Transverse colon (tissue), 4 donors: Measurements from ENCODE around the gene TUBD1. TPM values are rescaled to one million over a fixed set of nuclear protein-coding genes. Genes with fewer than 3 reads are reported as not detected.
"Not testable (repeated sequence)": the region's sequence is repeated elsewhere in the genome, so short reads cannot be mapped to it uniquely, and the experiment has no call there.

Source experiments
- DNase-seq: peaks from one replicate; pipeline ENCODE4 v3.0.0-alpha.2; 2019
- H3K27ac ChIP-seq, 4 donors: fragments of 200-600 bp; sonication (generic); 2 replicates each; pipeline ENCODE4 v1.5.1; 2016 to 2018; ENCODE audit warnings: inconsistent platforms in 4 of 4
- H3K27me3 ChIP-seq: fragments of 200-600 bp; sonication (generic); 2 replicates; pipeline ENCODE4 v1.5.1; 2017; ENCODE audit warnings: inconsistent platforms
- H3K36me3 ChIP-seq, 4 donors: fragments of 200-600 bp; sonication (generic); 2 replicates each; pipeline ENCODE4 v1.5.1; 2017 to 2019; ENCODE audit warnings: inconsistent platforms in 4 of 4
- H3K4me1 ChIP-seq, 4 donors: fragments of 200-600 bp; sonication (generic); 2 replicates each; pipeline ENCODE4 v1.5.1; 2017 to 2020; ENCODE audit warnings: inconsistent platforms in 4 of 4
- H3K4me3 ChIP-seq, 4 donors: fragments of 200-600 bp; sonication (generic); 1 replicate in 1 of 4; 2 replicates in 3 of 4; pipeline versions ENCODE4 v1.5.1 to v1.6.1; 2017 to 2019; ENCODE audit warnings: inconsistent platforms in 4 of 4
- H3K9me3 ChIP-seq, 2 donors: fragments of 200-600 bp; sonication (generic); 2 replicates each; pipeline ENCODE4 v1.5.1; 2017 to 2019; ENCODE audit warnings: inconsistent platforms in 2 of 2
- EP300 ChIP-seq: sonication (generic); formaldehyde crosslinking; IDR thresholded peaks from one replicate; pipeline ENCODE4 v1.6.1; 2017; ENCODE audit warnings: antibody characterized with exemption, low read depth
- POLR2A ChIP-seq: fragments of 450-650 bp; IDR thresholded peaks from one replicate; pipeline ENCODE4 v1.6.1; 2016; ENCODE audit warnings: antibody characterized with exemption, mild to moderate bottlenecking, moderate library complexity
- POLR2AphosphoS5 ChIP-seq, 3 donors: sonication (generic); formaldehyde crosslinking; IDR thresholded peaks; one replicate each; pipeline ENCODE4 v1.6.1; 2016; ENCODE audit warnings: antibody characterized with exemption in 3 of 3
- WGBS, 2 donors: methylation state at CpG; one replicate each; pipeline ENCODE4 v1.1.5; 2018; ENCODE audit warnings: low coverage in 1 of 2; 5-methylcytosine and 5-hydroxymethylcytosine counted together
- in situ Hi-C, 4 donors: fragments of 200-750 bp; cut with MboI; loops; one replicate each; pipeline versions ENCODE4 v1.15.0 to v1.15.1; 2017; ENCODE audit warnings: low sequenced_read_pairs in 3 of 4, low pct_ligation_motif_present in 1 of 4, low pct_unique_long_range_greater_than_20kb in 1 of 4
- intact Hi-C: fragments of 100-400 bp; cut with DNase I; formaldehyde crosslinking; loops from one replicate; pipeline ENCODE4 v1.15.1; 2023; ENCODE audit warnings: low total_unique reads
- total RNA-seq, 4 donors: library from RNA; depleted of rRNA; stranded (reverse); fragments of >200 nt; gene quantifications; one replicate each; pipeline ENCODE4 v1.1.0, GENCODE V29; 2016
- TF ChIP-seq, protein P1 (sequence below), 5 experiments: fragments of 200-600 bp in 3 of 5; fragments of 450-650 bp in 2 of 5; sonication (generic) in 3 of 5; IDR thresholded peaks; 1 replicate in 2 of 5; 2 replicates in 3 of 5; pipeline ENCODE4 v1.5.1; 2016 to 2017; ENCODE audit warnings: antibody characterized with exemption in 5 of 5, inconsistent platforms in 3 of 5, mild to moderate bottlenecking in 2 of 5, moderate library complexity in 1 of 5

TUBD1 gene
- total RNA-seq, 4 donors from 2014 or later, result 0.80 to 13.3 (median 4.1) TPM

GRCh38 chr17:59878624-59879023 lies 14.1 kb downstream of the TUBD1 start:
- WGBS, 2 donors, result 88 to 100% methylated on average over 1 to 3 of the region's 3 CpGs
- in situ Hi-C loops, result no loop called here
- TF ChIP-seq, protein P1, sequence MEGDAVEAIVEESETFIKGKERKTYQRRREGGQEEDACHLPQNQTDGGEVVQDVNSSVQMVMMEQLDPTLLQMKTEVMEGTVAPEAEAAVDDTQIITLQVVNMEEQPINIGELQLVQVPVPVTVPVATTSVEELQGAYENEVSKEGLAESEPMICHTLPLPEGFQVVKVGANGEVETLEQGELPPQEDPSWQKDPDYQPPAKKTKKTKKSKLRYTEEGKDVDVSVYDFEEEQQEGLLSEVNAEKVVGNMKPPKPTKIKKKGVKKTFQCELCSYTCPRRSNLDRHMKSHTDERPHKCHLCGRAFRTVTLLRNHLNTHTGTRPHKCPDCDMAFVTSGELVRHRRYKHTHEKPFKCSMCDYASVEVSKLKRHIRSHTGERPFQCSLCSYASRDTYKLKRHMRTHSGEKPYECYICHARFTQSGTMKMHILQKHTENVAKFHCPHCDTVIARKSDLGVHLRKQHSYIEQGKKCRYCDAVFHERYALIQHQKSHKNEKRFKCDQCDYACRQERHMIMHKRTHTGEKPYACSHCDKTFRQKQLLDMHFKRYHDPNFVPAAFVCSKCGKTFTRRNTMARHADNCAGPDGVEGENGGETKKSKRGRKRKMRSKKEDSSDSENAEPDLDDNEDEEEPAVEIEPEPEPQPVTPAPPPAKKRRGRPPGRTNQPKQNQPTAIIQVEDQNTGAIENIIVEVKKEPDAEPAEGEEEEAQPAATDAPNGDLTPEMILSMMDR (IDR thresholded peaks at IDR 0.05), result no peak
- TF ChIP-seq POLR2AphosphoS5 (IDR thresholded peaks at IDR 0.05), result no peak
- no peak for TF ChIP-seq POLR2A
- TF ChIP-seq EP300, result no peak

DNA sequence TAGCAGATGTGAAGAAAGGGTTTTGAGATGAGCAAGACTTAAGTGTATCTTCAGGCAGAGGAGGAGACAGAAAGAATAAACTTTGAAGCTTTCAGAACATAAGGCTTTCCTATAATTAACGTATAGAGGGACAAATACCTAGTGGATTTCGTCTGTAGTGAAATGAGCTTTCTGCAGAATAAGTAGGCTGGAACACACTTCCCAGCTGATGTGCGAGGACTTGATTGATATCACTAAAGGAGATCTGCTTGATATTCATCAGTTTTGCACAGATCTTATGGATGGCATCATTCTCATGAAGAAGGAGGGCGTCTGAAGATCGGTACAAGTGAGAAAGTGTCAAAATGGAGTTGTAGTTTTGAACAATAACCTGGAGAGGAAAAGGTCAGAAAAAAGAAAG lies 14.8 kb downstream of the TUBD1 start:
- Histone ChIP-seq H3K27me3 (no peaks in the 10 kb centered on the region), H3K36me3 (peaks cover 0 to 57% (median 12%) of the 10 kb centered on the region in 4 donors), H3K4me1 (no peaks in the 10 kb centered on the region), H3K27ac (no peak overlapping the region), H3K4me3 (no peak overlapping the region), H3K9me3 (no peaks in the 10 kb centered on the region)
- DNase-seq, result no peak
- in situ Hi-C loops, result no loop called here
- TF ChIP-seq, protein P1 (IDR thresholded peaks at IDR 0.05), result no peak
- TF ChIP-seq POLR2AphosphoS5 (IDR thresholded peaks at IDR 0.05), result no peak
- no peak for TF ChIP-seq POLR2A
- TF ChIP-seq EP300, result no peak
- WGBS, 2 donors, result 94 to 97% methylated on average over 5 of the region's 5 CpGs
- intact Hi-C loops, result no loop called here

More at GRCh38 chr17:59878624-59879023, 14.1 kb downstream of the TUBD1 start:
- no peak overlapping the region for H3K27ac ChIP-seq
- peaks cover 0 to 61% (median 13%) of the 10 kb centered on the region in 4 donors for H3K36me3 ChIP-seq
- DNase-seq, result no peak
- H3K4me3 ChIP-seq, result no peak overlapping the region
- no peaks in the 10 kb centered on the region for H3K4me1 ChIP-seq
- no peaks in the 10 kb centered on the region for H3K9me3 ChIP-seq
- no peaks in the 10 kb centered on the region for H3K27me3 ChIP-seq
- intact Hi-C loops, result no loop called here

DNA sequence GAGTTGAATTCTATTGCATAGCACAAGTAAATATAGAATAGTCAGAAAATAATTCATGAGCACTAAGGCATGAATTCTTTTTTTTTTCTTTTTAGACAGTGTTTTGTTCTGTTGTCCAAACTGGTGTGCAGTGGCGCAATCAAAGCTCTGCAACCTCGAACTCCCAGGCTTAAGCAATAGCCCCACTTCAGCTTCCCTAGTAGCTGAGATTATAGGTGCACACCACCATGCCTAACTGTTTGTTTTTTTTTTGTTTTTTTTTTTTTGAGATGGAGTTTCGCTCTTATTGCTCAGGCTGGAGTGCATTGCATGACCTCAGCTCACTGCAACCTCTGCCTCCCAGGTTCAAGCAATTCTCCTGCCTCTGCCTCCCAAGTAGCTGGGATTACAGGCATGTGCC lies 16.6 kb downstream of the TUBD1 start:
- no peaks in the 10 kb centered on the region for H3K27me3 ChIP-seq
- TF ChIP-seq, protein P1 (IDR thresholded peaks at IDR 0.05), result no peak
- TF ChIP-seq POLR2A (no peak), POLR2AphosphoS5 (IDR thresholded peaks at IDR 0.05) (no peak), EP300 (no peak)
- intact Hi-C loops, result no loop called here
- no peaks in the 10 kb centered on the region for H3K4me1 ChIP-seq
- H3K4me3 ChIP-seq, result no peak overlapping the region
- 89 to 95% methylated on average over 3 of the region's 3 CpGs for WGBS, 2 donors
- no peaks in the 10 kb centered on the region for H3K9me3 ChIP-seq
- DNase-seq, result no peak
- H3K36me3 ChIP-seq, result peaks cover 0 to 51% (median 12%) of the 10 kb centered on the region in 4 donors
- in situ Hi-C loops, result no loop called here
- H3K27ac ChIP-seq, result no peak overlapping the region

DNA sequence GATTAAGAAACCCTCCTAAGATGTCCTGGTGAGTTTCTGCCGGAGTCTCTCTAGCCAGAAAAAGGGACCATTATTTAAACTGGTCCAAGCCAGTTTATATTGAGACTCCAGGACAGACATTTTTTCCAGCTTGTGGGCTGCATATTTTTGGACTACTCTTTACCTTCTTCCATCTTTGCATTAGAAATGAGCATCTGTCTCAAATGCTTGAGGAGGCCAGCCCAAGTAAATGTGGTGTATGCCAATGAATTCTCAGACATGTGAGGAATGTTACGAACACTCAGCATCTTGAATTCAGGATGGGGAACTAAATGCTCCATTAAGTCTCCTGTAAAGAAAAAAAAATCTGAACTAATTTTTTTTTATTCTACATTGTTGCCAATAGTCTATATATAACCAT lies 18.4 kb downstream of the TUBD1 start:
- no peak overlapping the region for H3K4me3 ChIP-seq
- 97 to 100% methylated on average over 2 of the region's 2 CpGs for WGBS, 2 donors
- intact Hi-C loops (no loop called here), in situ Hi-C loops (no loop called here)
- no peaks in the 10 kb centered on the region for H3K9me3 ChIP-seq
- H3K27me3 ChIP-seq, result no peaks in the 10 kb centered on the region
- no peak for DNase-seq
- no peak overlapping the region for H3K27ac ChIP-seq
- peaks cover 0 to 38% (median 12%) of the 10 kb centered on the region in 4 donors for H3K36me3 ChIP-seq
- TF ChIP-seq POLR2AphosphoS5 (IDR thresholded peaks at IDR 0.05), result no peak
- TF ChIP-seq POLR2A, result no peak
- TF ChIP-seq, protein P1 (IDR thresholded peaks at IDR 0.05), result no peak
- TF ChIP-seq EP300, result no peak
- H3K4me1 ChIP-seq, result no peaks in the 10 kb centered on the region

DNA sequence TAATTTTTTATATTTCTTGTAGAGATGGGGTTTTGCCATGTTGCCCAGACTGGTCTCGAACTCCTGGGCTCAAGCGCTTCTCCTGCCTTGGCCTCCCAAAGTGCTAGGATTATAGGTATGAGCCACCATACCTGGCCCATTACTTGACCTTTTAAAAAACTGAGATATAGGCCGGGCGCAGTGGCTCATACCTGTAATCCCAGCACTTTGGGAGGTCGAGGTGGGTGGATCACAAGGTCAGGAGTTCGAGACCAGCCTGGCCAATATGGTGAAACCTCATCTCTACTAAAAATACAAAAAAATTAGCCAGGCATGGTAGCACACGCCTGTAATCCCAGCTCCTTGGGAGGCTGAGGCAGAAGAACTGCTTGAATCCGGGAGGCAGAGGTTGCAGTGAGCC lies 19.3 kb downstream of the TUBD1 start:
- DNase-seq, H3K27ac ChIP-seq, in situ Hi-C loops, H3K4me3 ChIP-seq, H3K4me1 ChIP-seq, H3K27me3 ChIP-seq, H3K9me3 ChIP-seq, intact Hi-C loops: not testable (repeated sequence)
- 95% methylated on average over 8 of the region's 8 CpGs; no CpG with 5 or more reads in 1 of the 2 donors for WGBS, 2 donors
- peaks cover 0 to 32% (median 12%) of the 10 kb centered on the region in 4 donors for H3K36me3 ChIP-seq
